ENCODE results near the gene GCHFR. TPM values are rescaled to one million over a fixed set of nuclear protein-coding genes. Genes with fewer than 3 reads are reported as not detected.

Gene GCHFR
- total RNA-seq, 1 donor from 2014 or later: 13.0 TPM

DNA sequence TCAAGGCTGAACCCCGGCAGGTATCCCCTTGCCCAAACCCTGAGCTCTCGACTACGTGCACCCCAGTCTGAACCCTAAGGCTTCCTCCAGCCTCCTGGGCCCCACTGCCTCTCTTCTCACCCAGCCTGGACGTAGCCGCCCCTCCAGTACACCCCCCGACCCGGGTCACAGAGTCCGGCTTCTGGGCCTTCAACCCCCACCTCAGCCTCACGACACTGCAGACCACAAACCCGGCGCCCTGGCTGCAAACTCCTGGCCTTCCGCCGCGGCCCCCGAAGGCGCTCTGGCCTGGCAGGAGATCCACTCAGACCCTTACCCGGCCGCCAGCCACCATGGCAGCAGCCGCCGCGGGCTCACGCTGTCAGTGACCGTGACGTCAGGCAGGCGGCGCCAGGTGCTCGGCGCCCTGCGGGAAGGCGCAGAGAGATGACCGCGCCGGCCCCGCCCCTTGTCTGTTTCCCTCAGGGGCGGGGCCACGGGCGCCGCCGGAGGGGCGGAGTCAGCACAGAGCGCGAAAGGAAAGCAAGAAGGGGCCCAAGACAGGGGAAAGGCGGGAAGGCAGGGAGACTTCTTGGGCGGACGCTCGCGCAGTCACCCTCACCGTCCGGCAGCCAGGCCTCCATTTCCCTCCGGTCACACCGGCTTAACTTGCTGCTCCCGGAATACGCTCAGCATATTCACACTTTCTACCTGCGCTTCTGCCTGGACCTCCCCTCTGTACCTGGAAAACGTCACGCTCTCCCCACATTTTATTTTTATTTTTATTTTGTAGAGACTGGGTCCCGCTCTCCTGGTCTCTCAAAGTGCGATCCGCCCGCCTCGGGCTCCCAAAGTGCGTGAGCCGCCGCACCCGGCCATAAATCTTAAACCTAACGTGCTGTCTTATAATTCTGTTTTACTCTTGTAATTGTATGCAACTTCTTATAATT is 8.7 kb upstream of the GCHFR start, which contains the start of gene RMDN3:
Gene RMDN3, minus strand, starts transcription at position 372 of the 929 bp plus-strand sequence. CDS start 471 bp downstream, outside the sequence.
- peak; percentile 98 for ATAC-seq

DNA sequence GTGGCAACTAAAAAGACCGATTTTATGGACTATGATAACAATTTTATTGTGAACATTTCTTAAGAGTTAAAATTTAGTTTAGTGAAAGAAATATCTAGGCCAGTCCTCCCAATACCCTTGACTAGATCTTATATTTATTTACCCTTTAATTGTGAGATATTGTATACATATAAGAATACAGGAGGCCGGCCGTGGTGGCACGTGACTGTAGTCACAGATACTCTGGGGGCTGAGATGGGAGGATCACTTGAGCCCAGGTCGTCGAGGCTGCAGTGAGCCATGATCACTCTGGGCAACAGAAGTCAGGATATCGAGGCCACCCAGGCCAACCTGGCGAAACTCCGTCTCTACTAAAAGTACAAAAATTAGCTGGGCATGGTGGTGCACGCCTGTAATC is 8.1 kb upstream of the GCHFR start:
- no peak for ATAC-seq

GRCh38 chr15:40756938-40757337 is 6.9 kb upstream of the GCHFR start:
- no peak for ATAC-seq

- ATAC-seq: no peak
Observed at GRCh38 chr15:40759961-40760360, 3.9 kb upstream of the GCHFR start.

- peak; percentile 8 for ATAC-seq
Observed at GRCh38 chr15:40762919-40763800, 708 bp upstream of the GCHFR start.

GRCh38 chr15:40764629-40765103 is 798 bp downstream of the GCHFR start:
- no peak for ATAC-seq

GRCh38 chr15:40766194-40766815 is 2.4 kb downstream of the GCHFR start:
- no peak for ATAC-seq

GRCh38 chr15:40766906-40767837 is 3.3 kb downstream of the GCHFR start:
- peak; percentile 9 for ATAC-seq

GRCh38 chr15:40767838-40768500 is 4.1 kb downstream of the GCHFR start:
- ATAC-seq: no peak

DNA sequence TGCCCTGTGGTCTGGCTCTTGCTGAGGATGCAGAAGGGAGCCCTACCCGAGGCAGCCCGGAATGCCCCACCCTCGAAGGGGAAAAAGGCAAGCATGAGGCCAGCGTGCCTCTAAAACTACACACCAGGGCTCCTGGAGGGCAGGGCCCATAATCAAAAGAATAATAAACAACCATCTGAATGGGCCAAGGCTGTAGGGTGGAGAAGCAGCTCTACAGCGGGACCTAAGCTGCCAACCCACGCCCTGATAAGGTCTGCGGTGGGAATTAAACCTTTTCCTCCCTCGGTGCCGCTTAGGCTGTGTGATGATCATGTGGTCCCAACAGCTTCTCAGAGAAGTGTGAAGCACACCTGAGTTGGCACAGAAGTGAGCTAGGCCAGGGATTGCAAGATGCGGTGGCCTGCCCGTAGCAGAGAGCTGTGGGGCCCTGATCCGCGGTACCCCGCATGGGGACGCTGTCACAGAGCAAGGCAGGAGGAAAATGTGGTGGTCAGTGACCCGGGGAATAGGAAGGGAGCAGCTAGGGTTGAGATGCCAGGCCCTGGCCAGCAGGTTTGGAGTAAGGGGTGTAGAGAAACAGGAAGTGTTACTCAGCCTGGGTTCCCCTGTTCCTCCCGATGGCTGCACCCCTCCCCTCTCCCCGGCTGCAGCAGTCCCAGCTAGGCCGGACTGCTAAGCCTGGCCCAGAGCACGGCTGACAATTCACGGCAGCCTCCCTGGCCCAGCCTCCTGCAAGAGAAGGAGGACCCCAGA is 4.8 kb downstream of the GCHFR start:
- ATAC-seq: peak; percentile 28

DNA sequence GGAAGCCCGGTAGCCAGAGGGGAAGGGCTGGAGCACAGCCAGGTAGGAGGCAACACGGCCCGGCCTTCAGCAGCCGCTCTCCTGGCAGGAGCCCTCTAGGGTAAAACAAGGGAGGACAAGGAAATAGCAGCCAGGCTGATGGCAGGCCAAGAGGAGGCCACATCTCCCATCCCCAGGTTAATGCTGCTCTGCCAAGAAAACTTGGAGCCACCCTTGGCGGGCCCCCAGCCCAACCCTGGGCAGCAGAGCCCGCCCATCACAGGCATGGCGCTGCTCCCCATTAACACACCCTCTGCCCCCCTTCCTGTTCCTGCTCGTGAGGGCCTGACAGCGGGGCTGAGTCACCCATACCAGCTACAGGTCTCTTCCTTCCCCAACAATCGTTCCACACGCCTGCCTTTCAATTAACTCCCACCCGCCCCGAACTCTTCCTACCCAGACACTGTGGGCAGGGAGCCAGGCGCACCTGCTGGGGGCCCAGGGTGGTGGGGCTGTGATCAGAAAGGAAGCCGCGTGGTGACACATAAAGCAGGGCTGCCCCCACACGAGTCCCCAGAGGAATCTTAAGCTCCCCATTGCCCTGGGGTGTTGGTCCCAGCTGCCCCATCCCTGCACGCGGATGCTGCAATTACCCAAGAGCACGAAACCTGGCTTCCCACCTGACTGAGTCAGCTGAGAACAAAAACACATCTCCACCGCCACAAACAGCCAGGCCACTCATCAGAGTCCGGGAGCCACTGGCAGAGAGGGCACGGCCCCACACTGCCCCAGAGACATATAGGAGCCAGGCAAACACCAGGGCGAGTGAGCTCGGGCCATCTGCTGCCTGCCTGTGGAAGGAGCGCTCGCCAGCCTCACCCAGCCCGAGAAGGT is 5.6 kb downstream of the GCHFR start, which contains the start of gene C15orf62:
Gene C15orf62, plus strand, starts transcription at position 707 of the 873 bp plus-strand sequence. CDS start 516 bp downstream, outside the sequence.
- ATAC-seq: peak; percentile 87

DNA sequence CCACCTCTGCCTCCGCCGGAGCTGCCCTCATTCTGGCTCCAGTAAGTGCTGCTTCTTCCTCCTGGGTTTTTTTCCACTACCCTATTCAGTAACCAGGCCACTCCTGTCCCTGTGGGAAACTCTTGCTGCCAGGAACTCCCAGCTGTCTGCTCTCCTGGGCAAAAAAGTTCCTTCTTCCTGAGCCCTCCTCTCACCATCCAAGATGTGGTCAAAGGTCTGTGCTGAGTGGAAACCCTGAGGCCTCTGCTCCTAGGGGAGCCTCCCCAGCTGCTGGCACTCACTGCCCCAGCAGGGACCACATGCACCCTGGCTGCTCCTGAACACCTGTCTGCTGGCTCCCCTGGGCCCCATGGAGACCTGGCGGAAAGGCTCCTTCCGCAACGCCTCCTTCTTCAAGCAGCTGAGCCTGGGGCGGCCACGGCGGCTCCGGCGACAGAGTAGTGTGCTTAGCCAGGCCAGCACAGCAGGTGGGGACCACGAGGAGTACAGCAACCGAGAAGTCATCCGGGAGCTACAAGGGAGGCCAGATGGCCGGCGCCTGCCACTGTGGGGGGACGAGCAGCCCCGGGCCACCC is 6.4 kb downstream of the GCHFR start:
- no peak for ATAC-seq

DNA sequence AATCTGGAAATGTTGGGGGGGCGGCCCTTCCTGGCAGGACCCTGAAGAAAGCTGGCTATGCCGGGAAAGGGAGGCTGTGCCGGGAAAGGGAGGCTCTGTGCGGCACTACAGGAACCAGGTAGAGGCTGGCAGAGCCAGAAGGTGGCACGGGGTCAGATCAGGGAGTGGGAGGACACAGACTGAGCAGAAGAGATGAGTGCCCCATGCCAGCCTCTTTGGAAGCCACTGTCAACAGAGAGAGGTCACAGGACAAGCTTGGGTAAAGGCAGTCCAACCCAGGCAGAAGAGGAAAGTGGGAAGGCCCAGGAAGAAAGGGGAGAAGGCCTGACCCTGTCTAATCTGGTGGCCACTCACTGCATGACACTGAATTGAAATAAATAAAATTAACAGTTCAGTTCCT is 7.4 kb downstream of the GCHFR start:
- no peak for ATAC-seq

DNA sequence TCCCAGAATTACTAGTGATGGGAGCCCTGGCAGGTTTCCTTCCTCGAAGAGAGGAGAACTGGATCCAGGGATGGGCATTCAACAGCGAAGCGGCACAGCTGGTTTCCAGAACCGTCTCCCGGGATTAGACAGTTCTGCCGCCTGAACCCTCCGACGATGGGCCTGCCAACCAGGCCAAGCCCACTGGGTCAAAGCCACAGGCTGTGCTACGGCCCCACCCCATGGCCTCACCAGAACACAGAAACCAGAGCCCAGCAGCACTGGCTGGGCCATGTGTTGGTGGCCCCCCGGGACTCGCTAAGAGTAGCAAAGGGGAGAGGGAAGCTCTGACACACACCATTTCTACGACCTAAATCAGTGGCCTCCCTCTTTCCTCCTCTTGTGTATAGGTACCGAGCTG is 8.1 kb downstream of the GCHFR start:
- no peak for ATAC-seq

DNA sequence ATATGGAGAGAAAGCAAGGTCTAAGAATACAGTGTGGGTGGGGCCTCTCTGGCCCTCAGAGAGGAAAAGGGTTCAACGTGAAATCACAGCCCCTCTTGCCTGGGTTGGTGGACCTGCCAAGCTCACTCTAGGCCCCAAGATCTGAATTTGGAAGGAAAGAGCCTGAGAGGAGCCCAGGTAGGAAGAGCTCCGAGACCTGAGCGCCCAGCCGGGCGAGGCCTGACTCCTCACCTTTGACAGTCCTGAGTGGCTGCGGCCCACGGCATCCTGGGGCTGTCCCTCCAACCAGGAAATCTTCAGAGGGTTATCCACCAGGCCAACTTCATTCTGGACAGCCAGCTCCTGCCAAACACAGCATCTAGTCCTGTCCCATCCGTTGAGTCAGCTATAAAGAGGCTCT is 9.6 kb downstream of the GCHFR start:
- no peak for ATAC-seq

- ATAC-seq: no peak
Observed at GRCh38 chr15:40773902-40774301, 10.0 kb downstream of the GCHFR start.

- no peak for ATAC-seq
Observed at GRCh38 chr15:40775007-40775406, 11.1 kb downstream of the GCHFR start.

DNA sequence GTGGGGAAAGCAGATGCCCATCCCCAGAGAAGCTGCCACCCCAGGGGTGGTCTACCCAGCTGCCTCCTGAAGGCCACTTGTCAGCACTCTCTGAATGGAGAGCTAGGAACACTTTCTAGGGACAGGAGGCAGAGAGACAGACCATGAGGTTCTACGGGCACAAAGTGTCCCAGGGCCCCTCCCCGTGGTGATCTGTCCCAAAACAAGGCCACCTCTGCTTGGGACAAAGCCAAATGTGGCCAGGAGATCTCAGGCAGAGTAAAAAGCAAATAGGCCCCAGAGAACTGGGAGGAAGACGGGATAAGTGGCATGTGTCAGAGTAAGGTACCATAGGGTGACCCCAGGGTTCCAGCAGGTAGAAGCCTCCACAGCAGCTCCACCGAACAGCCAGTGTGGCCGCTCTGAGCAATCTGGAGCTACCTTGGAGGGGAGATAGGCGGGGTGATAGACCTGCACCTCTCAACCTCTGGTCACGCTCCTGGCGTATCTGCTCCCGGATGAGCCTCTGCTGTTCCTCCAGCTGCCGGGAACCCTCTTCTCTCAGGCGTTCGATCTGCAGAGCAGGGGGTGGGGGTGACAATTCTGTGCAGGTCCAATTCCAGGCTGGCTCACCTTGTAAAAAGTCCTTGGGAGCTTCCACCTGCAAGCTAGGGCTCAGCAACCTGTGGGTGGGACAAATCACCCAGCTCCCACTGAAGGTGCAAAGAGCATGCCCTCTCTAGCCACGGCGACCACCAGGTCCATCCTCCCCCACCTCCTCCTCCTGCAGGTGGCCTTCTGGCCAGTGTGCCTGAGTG is 12.1 kb downstream of the GCHFR start:
- no peak for ATAC-seq
